Measurements from ENCODE around the gene P2RX1. TPM values are rescaled to one million over a fixed set of nuclear protein-coding genes. Genes with fewer than 3 reads are reported as not detected.

P2RX1 gene
- total RNA-seq, 1 experiment from 2014 or later = not detected

DNA sequence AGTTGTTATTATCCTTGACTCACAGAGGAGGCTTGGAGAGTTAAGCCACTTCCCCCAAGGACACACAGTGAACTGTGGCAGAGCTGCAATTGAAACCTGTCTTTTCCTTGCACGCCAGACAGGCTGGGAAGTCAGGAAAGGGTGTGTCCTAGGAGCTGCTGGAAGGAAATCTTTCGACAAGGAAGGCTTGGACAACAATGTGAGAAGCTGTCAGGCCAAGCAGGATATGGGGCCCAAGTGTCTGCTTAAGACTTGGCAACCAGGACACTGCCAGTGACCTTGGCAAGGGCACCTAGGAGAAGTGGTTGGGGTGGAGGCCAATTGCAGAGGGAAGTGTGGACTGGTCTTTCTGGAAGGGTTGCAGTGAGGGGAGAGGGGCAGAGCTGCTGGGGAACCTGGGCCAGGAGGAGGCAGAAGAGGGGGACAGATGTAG, 21.3 kb downstream of the P2RX1 start:
- Histone ChIP-seq H2BK12ac (ENCODE audit: insufficient read length, low read depth, low read length) (no peak overlapping the region), H3K4ac (ENCODE audit: low read depth, low read length) (no peak overlapping the region), H4K20me1 (ENCODE audit: control insufficient read depth, insufficient read depth, insufficient read length) (no peaks in the 10 kb centered on the region), H3K18ac (ENCODE audit: insufficient read length, low read depth, low read length) (no peak overlapping the region), H3K79me2 (ENCODE audit: insufficient read depth, low read length) (no peaks in the 10 kb centered on the region), H2BK20ac (ENCODE audit: low read depth, low read length, poor library complexity, severe bottlenecking) (no peak overlapping the region), H3K4me1 (ENCODE audit: insufficient read depth, low read length) (peaks cover 2% of the 10 kb centered on the region; the same call in 1 of the 2 replicates), H4K8ac (replicated peaks; ENCODE audit: insufficient read length, low read depth, low read length) (no peak overlapping the region), H4K5ac (ENCODE audit: insufficient read length, low read depth, low read length) (no peak overlapping the region), H2BK120ac (ENCODE audit: low read depth, low read length, poor library complexity, severe bottlenecking) (no peak overlapping the region), H3K4me2 (ENCODE audit: insufficient read depth, insufficient read length, low read length) (no peak overlapping the region), H3K27ac (ENCODE audit: insufficient read length, low read depth, low read length) (no peak overlapping the region), H3K14ac (ENCODE audit: insufficient read depth, low read length) (no peak overlapping the region), H3K56ac (ENCODE audit: insufficient read length, low read depth, low read length) (no peak overlapping the region), H3K27me3 (ENCODE audit: insufficient read depth, low read length) (no peaks in the 10 kb centered on the region; the same call in 1 of the 2 replicates), H2BK5ac (ENCODE audit: insufficient read length, low read length) (no peak overlapping the region), H4K91ac (ENCODE audit: insufficient read length, low read depth, low read length) (no peak overlapping the region), H3T11ph (ENCODE audit: low read length) (no peak overlapping the region), H2AFZ (ENCODE audit: low read length) (no peak overlapping the region), H3K9ac (ENCODE audit: extremely low read depth, insufficient read length, low read length) (no peak overlapping the region), H3K79me1 (ENCODE audit: insufficient read depth, low read depth, low read length, poor library complexity, severe bottlenecking) (no peaks in the 10 kb centered on the region), H3K9me3 (ENCODE audit: control insufficient read depth, low read depth, low read length) (no peaks in the 10 kb centered on the region), H2AK5ac (ENCODE audit: insufficient read length, low read length) (no peak overlapping the region), H2BK15ac (ENCODE audit: low read depth, low read length) (no peak overlapping the region), H3K23ac (ENCODE audit: insufficient read length, low read depth, low read length) (no peak overlapping the region), H3K23me2 (ENCODE audit: insufficient read length, low read depth, low read length, poor library complexity, severe bottlenecking) (peaks cover 6% of the 10 kb centered on the region)
- DNase-seq = no peak
- H3K4me1 Mint-ChIP-seq = peaks cover 27 to 31% of the 10 kb centered on the region in 2 experiments
- H3K36me3 Mint-ChIP-seq (ENCODE audit: insufficient read depth in 1 of 3, low read depth in 3 of 3) = no peaks in the 10 kb centered on the region
- peaks cover 12% of the 10 kb centered on the region for H3K27me3 Mint-ChIP-seq (ENCODE audit: low read depth)
- TF ChIP-seq, protein P1, sequence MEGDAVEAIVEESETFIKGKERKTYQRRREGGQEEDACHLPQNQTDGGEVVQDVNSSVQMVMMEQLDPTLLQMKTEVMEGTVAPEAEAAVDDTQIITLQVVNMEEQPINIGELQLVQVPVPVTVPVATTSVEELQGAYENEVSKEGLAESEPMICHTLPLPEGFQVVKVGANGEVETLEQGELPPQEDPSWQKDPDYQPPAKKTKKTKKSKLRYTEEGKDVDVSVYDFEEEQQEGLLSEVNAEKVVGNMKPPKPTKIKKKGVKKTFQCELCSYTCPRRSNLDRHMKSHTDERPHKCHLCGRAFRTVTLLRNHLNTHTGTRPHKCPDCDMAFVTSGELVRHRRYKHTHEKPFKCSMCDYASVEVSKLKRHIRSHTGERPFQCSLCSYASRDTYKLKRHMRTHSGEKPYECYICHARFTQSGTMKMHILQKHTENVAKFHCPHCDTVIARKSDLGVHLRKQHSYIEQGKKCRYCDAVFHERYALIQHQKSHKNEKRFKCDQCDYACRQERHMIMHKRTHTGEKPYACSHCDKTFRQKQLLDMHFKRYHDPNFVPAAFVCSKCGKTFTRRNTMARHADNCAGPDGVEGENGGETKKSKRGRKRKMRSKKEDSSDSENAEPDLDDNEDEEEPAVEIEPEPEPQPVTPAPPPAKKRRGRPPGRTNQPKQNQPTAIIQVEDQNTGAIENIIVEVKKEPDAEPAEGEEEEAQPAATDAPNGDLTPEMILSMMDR (conservative IDR thresholded peaks at IDR 0.05) = no peak
- no peak overlapping the region for H3K27ac Mint-ChIP-seq
- no peaks in the 10 kb centered on the region for H3K9me3 Mint-ChIP-seq
- no peak overlapping the region for H3K4me3 Mint-ChIP-seq
- whole genome bisulfite sequencing (ENCODE audit: extremely low coverage, insufficient read length, low lambda C conversion rate) = no CpG with 5 or more reads among the region's 2 CpGs
